Measurements from ENCODE around the gene APOB. TPM values are rescaled to one million over a fixed set of nuclear protein-coding genes. Genes with fewer than 3 reads are reported as not detected.

Gene APOB
- total and polyA plus RNA-seq, 2 of the 13 experiments (the other 11 are each of a cell fraction or from before 2014, with no cell fraction given): 1,569 to 2,515 TPM

- TF ChIP-seq MIER3 (CRISPR knock-in tag; IDR thresholded peaks at IDR 0.05; ENCODE audit: borderline replicate concordance): peak; percentile 94; the same call in 1 of the 2 replicates
- peak; percentile 72; the same call in 1 of the 2 replicates for TF ChIP-seq RFXAP (CRISPR knock-in tag; IDR thresholded peaks at IDR 0.05; ENCODE audit: borderline replicate concordance)
- TF ChIP-seq, protein P1, sequence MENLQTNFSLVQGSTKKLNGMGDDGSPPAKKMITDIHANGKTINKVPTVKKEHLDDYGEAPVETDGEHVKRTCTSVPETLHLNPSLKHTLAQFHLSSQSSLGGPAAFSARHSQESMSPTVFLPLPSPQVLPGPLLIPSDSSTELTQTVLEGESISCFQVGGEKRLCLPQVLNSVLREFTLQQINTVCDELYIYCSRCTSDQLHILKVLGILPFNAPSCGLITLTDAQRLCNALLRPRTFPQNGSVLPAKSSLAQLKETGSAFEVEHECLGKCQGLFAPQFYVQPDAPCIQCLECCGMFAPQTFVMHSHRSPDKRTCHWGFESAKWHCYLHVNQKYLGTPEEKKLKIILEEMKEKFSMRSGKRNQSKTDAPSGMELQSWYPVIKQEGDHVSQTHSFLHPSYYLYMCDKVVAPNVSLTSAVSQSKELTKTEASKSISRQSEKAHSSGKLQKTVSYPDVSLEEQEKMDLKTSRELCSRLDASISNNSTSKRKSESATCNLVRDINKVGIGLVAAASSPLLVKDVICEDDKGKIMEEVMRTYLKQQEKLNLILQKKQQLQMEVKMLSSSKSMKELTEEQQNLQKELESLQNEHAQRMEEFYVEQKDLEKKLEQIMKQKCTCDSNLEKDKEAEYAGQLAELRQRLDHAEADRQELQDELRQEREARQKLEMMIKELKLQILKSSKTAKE (CRISPR knock-in tag; IDR thresholded peaks at IDR 0.05; ENCODE audit: borderline replicate concordance): no peak
- no peak for TF ChIP-seq MTF2 (CRISPR knock-in tag; IDR thresholded peaks at IDR 0.05; ENCODE audit: borderline replicate concordance)
- no peak for TF ChIP-seq SRF (IDR thresholded peaks at IDR 0.05; ENCODE audit: low read depth, low read length)
- TF ChIP-seq ELF1 (CRISPR knock-in tag; IDR thresholded peaks at IDR 0.05): peak; percentile 66
- TF ChIP-seq ZNF749 (CRISPR knock-in tag; IDR thresholded peaks at IDR 0.05; ENCODE audit: borderline replicate concordance): peak; percentile 78; the same call in 1 of the 2 replicates
- TF ChIP-seq, protein P2, sequence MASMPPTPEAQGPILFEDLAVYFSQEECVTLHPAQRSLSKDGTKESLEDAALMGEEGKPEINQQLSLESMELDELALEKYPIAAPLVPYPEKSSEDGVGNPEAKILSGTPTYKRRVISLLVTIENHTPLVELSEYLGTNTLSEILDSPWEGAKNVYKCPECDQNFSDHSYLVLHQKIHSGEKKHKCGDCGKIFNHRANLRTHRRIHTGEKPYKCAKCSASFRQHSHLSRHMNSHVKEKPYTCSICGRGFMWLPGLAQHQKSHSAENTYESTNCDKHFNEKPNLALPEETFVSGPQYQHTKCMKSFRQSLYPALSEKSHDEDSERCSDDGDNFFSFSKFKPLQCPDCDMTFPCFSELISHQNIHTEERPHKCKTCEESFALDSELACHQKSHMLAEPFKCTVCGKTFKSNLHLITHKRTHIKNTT (CRISPR knock-in tag; IDR thresholded peaks at IDR 0.05): no peak
- TF ChIP-seq AHR (CRISPR knock-in tag; IDR thresholded peaks at IDR 0.05): no peak; the same call in 1 of the 2 replicates
- TF ChIP-seq IRX3 (CRISPR knock-in tag; IDR thresholded peaks at IDR 0.05; ENCODE audit: borderline replicate concordance, low read depth): no peak; the same call in 1 of the 2 replicates
- TF ChIP-seq ZBTB26 (CRISPR knock-in tag; IDR thresholded peaks at IDR 0.05; ENCODE audit: borderline replicate concordance): peak; percentile 87
- peak; percentile 82 for TF ChIP-seq CSRNP2 (CRISPR knock-in tag; conservative IDR thresholded peaks at IDR 0.05; ENCODE audit: low read depth)
- TF ChIP-seq ZNF33B (CRISPR knock-in tag; IDR thresholded peaks at IDR 0.05): no peak
- TF ChIP-seq ZNF256 (CRISPR knock-in tag; conservative IDR thresholded peaks at IDR 0.05): peak; percentile 43; the same call in 1 of the 2 replicates
- TF ChIP-seq ZNF30 (CRISPR knock-in tag; IDR thresholded peaks at IDR 0.05): no peak
- TF ChIP-seq, protein P3, sequence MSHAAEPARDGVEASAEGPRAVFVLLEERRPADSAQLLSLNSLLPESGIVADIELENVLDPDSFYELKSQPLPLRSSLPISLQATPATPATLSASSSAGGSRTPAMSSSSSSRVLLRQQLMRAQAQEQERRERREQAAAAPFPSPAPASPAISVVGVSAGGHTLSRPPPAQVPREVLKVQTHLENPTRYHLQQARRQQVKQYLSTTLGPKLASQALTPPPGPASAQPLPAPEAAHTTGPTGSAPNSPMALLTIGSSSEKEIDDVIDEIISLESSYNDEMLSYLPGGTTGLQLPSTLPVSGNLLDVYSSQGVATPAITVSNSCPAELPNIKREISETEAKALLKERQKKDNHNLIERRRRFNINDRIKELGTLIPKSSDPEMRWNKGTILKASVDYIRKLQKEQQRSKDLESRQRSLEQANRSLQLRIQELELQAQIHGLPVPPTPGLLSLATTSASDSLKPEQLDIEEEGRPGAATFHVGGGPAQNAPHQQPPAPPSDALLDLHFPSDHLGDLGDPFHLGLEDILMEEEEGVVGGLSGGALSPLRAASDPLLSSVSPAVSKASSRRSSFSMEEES (CRISPR knock-in tag; IDR thresholded peaks at IDR 0.05): peak; percentile 85
- no peak for TF ChIP-seq SMYD3 (CRISPR knock-in tag; IDR thresholded peaks at IDR 0.05)
- peak; percentile 90; the same call in 1 of the 2 replicates for TF ChIP-seq NRL (CRISPR knock-in tag; IDR thresholded peaks at IDR 0.05; ENCODE audit: borderline replicate concordance)
- 0 out of 2 replicates have a peak, but pooled peaks have one; percentile 80 for TF ChIP-seq IRF9 (CRISPR knock-in tag; IDR thresholded peaks at IDR 0.05; ENCODE audit: borderline replicate concordance)
- peak; percentile 64; the same call in 1 of the 2 replicates for TF ChIP-seq PHF21A (CRISPR knock-in tag; IDR thresholded peaks at IDR 0.05)
Observed at GRCh38 chr2:21041943-21042707, 1.7 kb downstream of the APOB start (continued).

Measured in HepG2 (cell line).